NT2/D1 (cell line): Measurements from ENCODE around the gene ZSWIM4.

Experiments
- DNase-seq: peaks from one replicate; pipeline ENCODE4 v3.0.0-alpha.2; 2011; ENCODE audit warnings: low read depth, low spot score
- H3K27me3 ChIP-seq: 2 replicates; pipeline ENCODE4 v1.6.0; 2011; ENCODE audit warnings: mild to moderate bottlenecking; ENCODE audit not compliant: insufficient read length, insufficient read depth
- H3K36me3 ChIP-seq: 2 replicates; pipeline ENCODE4 v1.6.1; 2011; ENCODE audit warnings: mild to moderate bottlenecking, low read length, mixed read lengths; ENCODE audit not compliant: insufficient read depth, insufficient read length
- H3K4me1 ChIP-seq: 2 replicates; pipeline ENCODE4 v1.5.1; 2011; ENCODE audit not compliant: insufficient read depth, insufficient read length
- H3K4me3 ChIP-seq: 2 replicates; pipeline ENCODE4 v1.5.1; 2011; ENCODE audit warnings: low read depth; ENCODE audit not compliant: insufficient read length
- H3K9ac ChIP-seq: 2 replicates; pipeline ENCODE4 v1.6.0; 2011; ENCODE audit warnings: low read depth; ENCODE audit not compliant: insufficient read length
- H3K9me3 ChIP-seq: 2 replicates; pipeline ENCODE4 v1.5.1; 2011; ENCODE audit warnings: mild to moderate bottlenecking, low read length; ENCODE audit not compliant: insufficient read depth
- SUZ12 ChIP-seq: IDR thresholded peaks from 2 replicates; pipeline ENCODE4 v1.6.1; 2011; ENCODE audit not compliant: insufficient read length, insufficient read depth; ENCODE audit errors: extremely low read depth
- YY1 ChIP-seq: IDR thresholded peaks from 2 replicates; pipeline ENCODE4 v1.6.1; 2011; ENCODE audit not compliant: insufficient read length, insufficient read depth
- ZNF274 ChIP-seq: IDR thresholded peaks from 2 replicates; pipeline ENCODE4 v1.6.1; 2011; ENCODE audit warnings: mild to moderate bottlenecking, low read depth, low read length

ZSWIM4 gene

GRCh38 chr19:13757805-13758772 is 37.2 kb upstream of the ZSWIM4 start:
- peaks cover 81% of the 10 kb centered on the region for H3K36me3 ChIP-seq
- no peak overlapping the region for H3K9ac ChIP-seq
- no peaks in the 10 kb centered on the region for H3K9me3 ChIP-seq
- no peak for DNase-seq
- no peaks in the 10 kb centered on the region for H3K4me1 ChIP-seq
- TF ChIP-seq SUZ12 = no peak
- TF ChIP-seq ZNF274 = no peak
- no peak for TF ChIP-seq YY1
- H3K4me3 ChIP-seq = no peak overlapping the region
- no peaks in the 10 kb centered on the region for H3K27me3 ChIP-seq

GRCh38 chr19:13758795-13759194 is 36.4 kb upstream of the ZSWIM4 start:
- TF ChIP-seq SUZ12 (no peak), YY1 (no peak), ZNF274 (no peak)
- no peak for DNase-seq
- Histone ChIP-seq H3K4me3 (no peak overlapping the region), H3K4me1 (no peaks in the 10 kb centered on the region), H3K27me3 (no peaks in the 10 kb centered on the region), H3K9me3 (no peaks in the 10 kb centered on the region), H3K9ac (no peak overlapping the region), H3K36me3 (peaks cover 81% of the 10 kb centered on the region)

- no peak overlapping the region for H3K4me3 ChIP-seq
- H3K36me3 ChIP-seq = peaks cover 67% of the 10 kb centered on the region
- no peaks in the 10 kb centered on the region for H3K27me3 ChIP-seq
- no peak overlapping the region for H3K9ac ChIP-seq
- no peaks in the 10 kb centered on the region for H3K9me3 ChIP-seq
- H3K4me1 ChIP-seq = peaks cover 2% of the 10 kb centered on the region
- TF ChIP-seq YY1 (no peak), SUZ12 (no peak), ZNF274 (no peak)
- DNase-seq = no peak
These were observed 33.8 kb upstream of the ZSWIM4 start for GRCh38 chr19:13761423-13761822.

GRCh38 chr19:13762635-13763235 is 32.5 kb upstream of the ZSWIM4 start:
- no peak for DNase-seq
- H3K27me3 ChIP-seq = no peaks in the 10 kb centered on the region
- peaks cover 2% of the 10 kb centered on the region for H3K4me1 ChIP-seq
- TF ChIP-seq SUZ12 (no peak), YY1 (no peak), ZNF274 (no peak)
- H3K9ac ChIP-seq = peak overlapping the region; percentile 9
- H3K9me3 ChIP-seq = no peaks in the 10 kb centered on the region
- peaks cover 54% of the 10 kb centered on the region for H3K36me3 ChIP-seq
- no peak overlapping the region for H3K4me3 ChIP-seq

GRCh38 chr19:13763265-13763664 is 32.0 kb upstream of the ZSWIM4 start:
- TF ChIP-seq SUZ12 = no peak
- no peak for TF ChIP-seq YY1
- TF ChIP-seq ZNF274 = no peak
- Histone ChIP-seq H3K9me3 (no peaks in the 10 kb centered on the region), H3K4me1 (peaks cover 2% of the 10 kb centered on the region), H3K36me3 (peaks cover 51% of the 10 kb centered on the region), H3K9ac (no peak overlapping the region), H3K4me3 (no peak overlapping the region), H3K27me3 (no peaks in the 10 kb centered on the region)
- DNase-seq = no peak

- TF ChIP-seq ZNF274 (no peak), SUZ12 (no peak), YY1 (no peak)
- DNase-seq = no peak
- no peaks in the 10 kb centered on the region for H3K9me3 ChIP-seq
- H3K36me3 ChIP-seq = peaks cover 50% of the 10 kb centered on the region
- H3K9ac ChIP-seq = peak within 1 kb of the TSS; percentile 79
- H3K27me3 ChIP-seq = no peaks in the 10 kb centered on the region
- H3K4me1 ChIP-seq = peaks cover 2% of the 10 kb centered on the region
- H3K4me3 ChIP-seq = peak within 1 kb of the TSS; percentile 70
These were observed 31.0 kb upstream of the ZSWIM4 start, which contains the start of gene MRI1 for GRCh38 chr19:13764101-13764807. MRI1 (plus strand) TSS chr19:13764522; CDS start chr19:13764589, 67 bp downstream.
